Mucosa of gallbladder (tissue), 1 donor: ENCODE measurements around the gene IMMP2L. TPM values are rescaled to one million over a fixed set of nuclear protein-coding genes. Genes with fewer than 3 reads are reported as not detected.

Experiments
- DNase-seq: peaks from one replicate; pipeline ENCODE4 v3.0.0-alpha.2; 2020; ENCODE audit warnings: low spot score
- total RNA-seq: library from RNA; stranded (reverse); gene quantifications from one replicate; pipeline ENCODE4 v1.2.1, GENCODE V29; 2021
- donor health status: DM: no; HTN: no; CAD: no.

The IMMP2L gene
- total RNA-seq, 1 donor from 2014 or later: 19.7 TPM

- no peak for DNase-seq
Observed at GRCh38 chr7:111558991-111559390, 3.3 kb downstream of the IMMP2L start.

GRCh38 chr7:111556977-111557376 is 5.3 kb downstream of the IMMP2L start:
- no peak for DNase-seq

- DNase-seq: no peak
Observed at GRCh38 chr7:111554086-111554485, 8.2 kb downstream of the IMMP2L start.

- no peak for DNase-seq
Observed at GRCh38 chr7:111541067-111541466, 21.2 kb downstream of the IMMP2L start.

GRCh38 chr7:111540199-111540815 is 22.0 kb downstream of the IMMP2L start:
- DNase-seq: no peak

- DNase-seq: no peak
Observed at GRCh38 chr7:111537134-111537533, 25.2 kb downstream of the IMMP2L start.

GRCh38 chr7:111535142-111535870 is 27.0 kb downstream of the IMMP2L start:
- DNase-seq: no peak

GRCh38 chr7:111532625-111533024 is 29.7 kb downstream of the IMMP2L start:
- DNase-seq: no peak

GRCh38 chr7:111531993-111532392 is 30.3 kb downstream of the IMMP2L start:
- no peak for DNase-seq

GRCh38 chr7:111530356-111530668 is 32.0 kb downstream of the IMMP2L start:
- no peak for DNase-seq

GRCh38 chr7:111529507-111530355 is 32.6 kb downstream of the IMMP2L start:
- DNase-seq: no peak

- no peak for DNase-seq
Observed at GRCh38 chr7:111528331-111528730, 34.0 kb downstream of the IMMP2L start.

- DNase-seq: no peak
Observed at GRCh38 chr7:111527545-111527944, 34.7 kb downstream of the IMMP2L start.

GRCh38 chr7:111525100-111525499 is 37.2 kb downstream of the IMMP2L start:
- no peak for DNase-seq

GRCh38 chr7:111521660-111522059 is 40.6 kb downstream of the IMMP2L start:
- no peak for DNase-seq

- DNase-seq: no peak
Observed at GRCh38 chr7:111518264-111518663, 44.0 kb downstream of the IMMP2L start.

- no peak for DNase-seq
Observed at GRCh38 chr7:111517549-111517951, 44.7 kb downstream of the IMMP2L start.

- DNase-seq: no peak
Observed at GRCh38 chr7:111516612-111517011, 45.7 kb downstream of the IMMP2L start.

GRCh38 chr7:111513566-111513965 is 48.7 kb downstream of the IMMP2L start:
- DNase-seq: no peak

GRCh38 chr7:111511845-111512244 is 50.4 kb downstream of the IMMP2L start:
- no peak for DNase-seq

- DNase-seq: no peak
Observed at GRCh38 chr7:111510584-111511378, 51.5 kb downstream of the IMMP2L start.

- DNase-seq: no peak
Observed at GRCh38 chr7:111510062-111510461, 52.2 kb downstream of the IMMP2L start.
